PC-9 (cell line): ENCODE results near the gene IL32.

Source experiments
- EZH2 ChIP-seq: fragments of 200-600 bp; sonication (generic); IDR thresholded peaks from 2 replicates; pipeline ENCODE4 v1.8.0; 2017; ENCODE audit warnings: antibody characterized with exemption, low read depth
- TF ChIP-seq, protein P1 (sequence below): fragments of 200-600 bp; sonication (generic); conservative IDR thresholded peaks from 2 replicates; pipeline ENCODE4 v1.6.1; 2017; ENCODE audit warnings: mixed run types, antibody characterized with exemption, mild to moderate bottlenecking, moderate library complexity

- no peak for TF ChIP-seq EZH2
- TF ChIP-seq, protein P1, sequence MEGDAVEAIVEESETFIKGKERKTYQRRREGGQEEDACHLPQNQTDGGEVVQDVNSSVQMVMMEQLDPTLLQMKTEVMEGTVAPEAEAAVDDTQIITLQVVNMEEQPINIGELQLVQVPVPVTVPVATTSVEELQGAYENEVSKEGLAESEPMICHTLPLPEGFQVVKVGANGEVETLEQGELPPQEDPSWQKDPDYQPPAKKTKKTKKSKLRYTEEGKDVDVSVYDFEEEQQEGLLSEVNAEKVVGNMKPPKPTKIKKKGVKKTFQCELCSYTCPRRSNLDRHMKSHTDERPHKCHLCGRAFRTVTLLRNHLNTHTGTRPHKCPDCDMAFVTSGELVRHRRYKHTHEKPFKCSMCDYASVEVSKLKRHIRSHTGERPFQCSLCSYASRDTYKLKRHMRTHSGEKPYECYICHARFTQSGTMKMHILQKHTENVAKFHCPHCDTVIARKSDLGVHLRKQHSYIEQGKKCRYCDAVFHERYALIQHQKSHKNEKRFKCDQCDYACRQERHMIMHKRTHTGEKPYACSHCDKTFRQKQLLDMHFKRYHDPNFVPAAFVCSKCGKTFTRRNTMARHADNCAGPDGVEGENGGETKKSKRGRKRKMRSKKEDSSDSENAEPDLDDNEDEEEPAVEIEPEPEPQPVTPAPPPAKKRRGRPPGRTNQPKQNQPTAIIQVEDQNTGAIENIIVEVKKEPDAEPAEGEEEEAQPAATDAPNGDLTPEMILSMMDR, result peak; percentile 81
These were observed 35.8 kb downstream of the IL32 start for GRCh38 chr16:3101018-3101840.
